WTC11 (cell line): ENCODE measurements around the gene GHR.

ENCODE experiments used
- CBFB ChIP-seq: sonication (generic); formaldehyde crosslinking; IDR thresholded peaks from 2 replicates; pipeline ENCODE4 v1.8.1; 2022; ENCODE audit warnings: mild to moderate bottlenecking, low read depth, missing genetic modification reagents
- SP1 ChIP-seq: sonication (generic); formaldehyde crosslinking; conservative IDR thresholded peaks from 2 replicates; pipeline ENCODE4 v1.8.1; 2022; ENCODE audit warnings: missing genetic modification reagents
- TCF7 ChIP-seq: sonication (generic); formaldehyde crosslinking; IDR thresholded peaks from 2 replicates; pipeline ENCODE4 v1.8.0; 2022; ENCODE audit warnings: mild to moderate bottlenecking, low read depth, missing genetic modification reagents, moderate library complexity
- ZNF138 ChIP-seq: sonication (generic); formaldehyde crosslinking; conservative IDR thresholded peaks from 2 replicates; pipeline ENCODE4 v1.8.1; 2022; ENCODE audit warnings: mild to moderate bottlenecking, moderate library complexity, missing genetic modification reagents
- TF ChIP-seq, protein P1 (sequence below): sonication (generic); formaldehyde crosslinking; IDR thresholded peaks from 2 replicates; pipeline ENCODE4 v1.8.1; 2022; ENCODE audit warnings: low read depth, missing genetic modification reagents, borderline replicate concordance
- TF ChIP-seq, protein P2 (sequence below): sonication (generic); formaldehyde crosslinking; IDR thresholded peaks from 2 replicates; pipeline ENCODE4 v1.8.1; 2023; ENCODE audit warnings: mild to moderate bottlenecking, missing genetic modification reagents
- TF ChIP-seq, protein P3 (sequence below): sonication (generic); formaldehyde crosslinking; IDR thresholded peaks from 2 replicates; pipeline ENCODE4 v1.8.0; 2023; ENCODE audit warnings: missing genetic modification reagents, mild to moderate bottlenecking, borderline replicate concordance
- TF ChIP-seq, protein P4 (sequence below): fragments of 200-600 bp; IDR thresholded peaks from 2 replicates; pipeline ENCODE4 v1.8.0; 2022; ENCODE audit warnings: antibody characterized with exemption

DNA sequence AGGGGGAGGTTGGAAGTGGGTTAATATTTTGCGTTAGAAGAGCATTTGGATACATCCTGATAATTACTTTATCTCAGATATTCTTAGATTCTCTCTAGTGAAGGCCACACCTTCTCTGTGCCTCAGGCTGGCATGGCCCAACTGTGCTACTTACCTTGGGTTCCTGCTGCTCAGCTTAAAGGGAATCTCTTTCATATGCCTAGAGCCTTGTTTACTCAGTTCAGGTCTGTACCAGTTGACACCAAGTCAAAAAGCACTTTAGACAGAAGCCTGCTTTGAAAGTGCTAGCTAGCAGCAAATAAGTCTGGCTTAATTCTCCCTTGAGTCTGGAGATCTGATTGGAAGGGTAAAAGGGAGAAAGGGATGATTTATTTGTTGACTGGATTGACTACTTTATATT is 74.8 kb downstream of the GHR start:
- TF ChIP-seq, protein P1, sequence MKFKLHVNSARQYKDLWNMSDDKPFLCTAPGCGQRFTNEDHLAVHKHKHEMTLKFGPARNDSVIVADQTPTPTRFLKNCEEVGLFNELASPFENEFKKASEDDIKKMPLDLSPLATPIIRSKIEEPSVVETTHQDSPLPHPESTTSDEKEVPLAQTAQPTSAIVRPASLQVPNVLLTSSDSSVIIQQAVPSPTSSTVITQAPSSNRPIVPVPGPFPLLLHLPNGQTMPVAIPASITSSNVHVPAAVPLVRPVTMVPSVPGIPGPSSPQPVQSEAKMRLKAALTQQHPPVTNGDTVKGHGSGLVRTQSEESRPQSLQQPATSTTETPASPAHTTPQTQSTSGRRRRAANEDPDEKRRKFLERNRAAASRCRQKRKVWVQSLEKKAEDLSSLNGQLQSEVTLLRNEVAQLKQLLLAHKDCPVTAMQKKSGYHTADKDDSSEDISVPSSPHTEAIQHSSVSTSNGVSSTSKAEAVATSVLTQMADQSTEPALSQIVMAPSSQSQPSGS (CRISPR knock-in tag) = no peak
- TF ChIP-seq CBFB (CRISPR knock-in tag) (no peak), TCF7 (CRISPR knock-in tag) (no peak), SP1 (CRISPR knock-in tag) (no peak), ZNF138 (no peak)
- TF ChIP-seq, protein P2, sequence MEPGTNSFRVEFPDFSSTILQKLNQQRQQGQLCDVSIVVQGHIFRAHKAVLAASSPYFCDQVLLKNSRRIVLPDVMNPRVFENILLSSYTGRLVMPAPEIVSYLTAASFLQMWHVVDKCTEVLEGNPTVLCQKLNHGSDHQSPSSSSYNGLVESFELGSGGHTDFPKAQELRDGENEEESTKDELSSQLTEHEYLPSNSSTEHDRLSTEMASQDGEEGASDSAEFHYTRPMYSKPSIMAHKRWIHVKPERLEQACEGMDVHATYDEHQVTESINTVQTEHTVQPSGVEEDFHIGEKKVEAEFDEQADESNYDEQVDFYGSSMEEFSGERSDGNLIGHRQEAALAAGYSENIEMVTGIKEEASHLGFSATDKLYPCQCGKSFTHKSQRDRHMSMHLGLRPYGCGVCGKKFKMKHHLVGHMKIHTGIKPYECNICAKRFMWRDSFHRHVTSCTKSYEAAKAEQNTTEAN (CRISPR knock-in tag) = no peak
- TF ChIP-seq, protein P3, sequence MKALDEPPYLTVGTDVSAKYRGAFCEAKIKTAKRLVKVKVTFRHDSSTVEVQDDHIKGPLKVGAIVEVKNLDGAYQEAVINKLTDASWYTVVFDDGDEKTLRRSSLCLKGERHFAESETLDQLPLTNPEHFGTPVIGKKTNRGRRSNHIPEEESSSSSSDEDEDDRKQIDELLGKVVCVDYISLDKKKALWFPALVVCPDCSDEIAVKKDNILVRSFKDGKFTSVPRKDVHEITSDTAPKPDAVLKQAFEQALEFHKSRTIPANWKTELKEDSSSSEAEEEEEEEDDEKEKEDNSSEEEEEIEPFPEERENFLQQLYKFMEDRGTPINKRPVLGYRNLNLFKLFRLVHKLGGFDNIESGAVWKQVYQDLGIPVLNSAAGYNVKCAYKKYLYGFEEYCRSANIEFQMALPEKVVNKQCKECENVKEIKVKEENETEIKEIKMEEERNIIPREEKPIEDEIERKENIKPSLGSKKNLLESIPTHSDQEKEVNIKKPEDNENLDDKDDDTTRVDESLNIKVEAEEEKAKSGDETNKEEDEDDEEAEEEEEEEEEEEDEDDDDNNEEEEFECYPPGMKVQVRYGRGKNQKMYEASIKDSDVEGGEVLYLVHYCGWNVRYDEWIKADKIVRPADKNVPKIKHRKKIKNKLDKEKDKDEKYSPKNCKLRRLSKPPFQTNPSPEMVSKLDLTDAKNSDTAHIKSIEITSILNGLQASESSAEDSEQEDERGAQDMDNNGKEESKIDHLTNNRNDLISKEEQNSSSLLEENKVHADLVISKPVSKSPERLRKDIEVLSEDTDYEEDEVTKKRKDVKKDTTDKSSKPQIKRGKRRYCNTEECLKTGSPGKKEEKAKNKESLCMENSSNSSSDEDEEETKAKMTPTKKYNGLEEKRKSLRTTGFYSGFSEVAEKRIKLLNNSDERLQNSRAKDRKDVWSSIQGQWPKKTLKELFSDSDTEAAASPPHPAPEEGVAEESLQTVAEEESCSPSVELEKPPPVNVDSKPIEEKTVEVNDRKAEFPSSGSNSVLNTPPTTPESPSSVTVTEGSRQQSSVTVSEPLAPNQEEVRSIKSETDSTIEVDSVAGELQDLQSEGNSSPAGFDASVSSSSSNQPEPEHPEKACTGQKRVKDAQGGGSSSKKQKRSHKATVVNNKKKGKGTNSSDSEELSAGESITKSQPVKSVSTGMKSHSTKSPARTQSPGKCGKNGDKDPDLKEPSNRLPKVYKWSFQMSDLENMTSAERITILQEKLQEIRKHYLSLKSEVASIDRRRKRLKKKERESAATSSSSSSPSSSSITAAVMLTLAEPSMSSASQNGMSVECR (CRISPR knock-in tag) = no peak
- TF ChIP-seq, protein P4, sequence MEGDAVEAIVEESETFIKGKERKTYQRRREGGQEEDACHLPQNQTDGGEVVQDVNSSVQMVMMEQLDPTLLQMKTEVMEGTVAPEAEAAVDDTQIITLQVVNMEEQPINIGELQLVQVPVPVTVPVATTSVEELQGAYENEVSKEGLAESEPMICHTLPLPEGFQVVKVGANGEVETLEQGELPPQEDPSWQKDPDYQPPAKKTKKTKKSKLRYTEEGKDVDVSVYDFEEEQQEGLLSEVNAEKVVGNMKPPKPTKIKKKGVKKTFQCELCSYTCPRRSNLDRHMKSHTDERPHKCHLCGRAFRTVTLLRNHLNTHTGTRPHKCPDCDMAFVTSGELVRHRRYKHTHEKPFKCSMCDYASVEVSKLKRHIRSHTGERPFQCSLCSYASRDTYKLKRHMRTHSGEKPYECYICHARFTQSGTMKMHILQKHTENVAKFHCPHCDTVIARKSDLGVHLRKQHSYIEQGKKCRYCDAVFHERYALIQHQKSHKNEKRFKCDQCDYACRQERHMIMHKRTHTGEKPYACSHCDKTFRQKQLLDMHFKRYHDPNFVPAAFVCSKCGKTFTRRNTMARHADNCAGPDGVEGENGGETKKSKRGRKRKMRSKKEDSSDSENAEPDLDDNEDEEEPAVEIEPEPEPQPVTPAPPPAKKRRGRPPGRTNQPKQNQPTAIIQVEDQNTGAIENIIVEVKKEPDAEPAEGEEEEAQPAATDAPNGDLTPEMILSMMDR = no peak
